GM19239 (cell line): ENCODE measurements around the gene RNF40.
"Not testable (repeated sequence)": the region's sequence is repeated elsewhere in the genome, so short reads cannot be mapped to it uniquely, and the experiment has no call there.

Experiments
- DNase-seq: peaks from one replicate; pipeline ENCODE4 v3.0.0; 2011; ENCODE audit warnings: low spot score; ENCODE audit not compliant: insufficient read length
- FAIRE-seq: peaks from 2 replicates; lab custom pipeline; 2011; peaks lifted over from hg19 to GRCh38; lab: Jason Lieb, UNC

RNF40 gene

GRCh38 chr16:30805056-30805369, 42.9 kb downstream of the RNF40 start:
- FAIRE-seq (no peak), DNase-seq (no peak)

GRCh38 chr16:30805370-30806169, 43.4 kb downstream of the RNF40 start:
- no peak for DNase-seq

GRCh38 chr16:30808146-30808545, 46.0 kb downstream of the RNF40 start:
- FAIRE-seq (no peak), DNase-seq (no peak)

More at GRCh38 chr16:30805370-30806169, 43.4 kb downstream of the RNF40 start:
- peak; percentile 31 for FAIRE-seq

- FAIRE-seq, DNase-seq: not testable (repeated sequence)
These were observed 46.8 kb downstream of the RNF40 start for GRCh38 chr16:30808890-30809426.

GRCh38 chr16:30809675-30810074, 47.6 kb downstream of the RNF40 start:
- FAIRE-seq: not testable (repeated sequence)

GRCh38 chr16:30813821-30814189, 51.7 kb downstream of the RNF40 start:
- FAIRE-seq (no peak), DNase-seq (no peak)

More at GRCh38 chr16:30809675-30810074, 47.6 kb downstream of the RNF40 start:
- not testable (repeated sequence) for DNase-seq

- DNase-seq (no peak), FAIRE-seq (no peak)
These were observed 54.6 kb downstream of the RNF40 start for GRCh38 chr16:30816769-30817168.

GRCh38 chr16:30820952-30821421, 58.9 kb downstream of the RNF40 start:
- FAIRE-seq (no peak), DNase-seq (no peak)

- DNase-seq, FAIRE-seq: not testable (repeated sequence)
These were observed 59.3 kb downstream of the RNF40 start for GRCh38 chr16:30821441-30821840.

GRCh38 chr16:30821891-30822290, 59.8 kb downstream of the RNF40 start:
- FAIRE-seq: no peak
- DNase-seq: no peak
